Fibroblast of mammary gland (primary cell): Measurements from ENCODE around the gene IRF2BP1.

ENCODE experiments used
- DNase-seq: peaks from one replicate; pipeline ENCODE4 v3.0.0-alpha.2; 2010; ENCODE audit warnings: low read depth
- H3K4me3 ChIP-seq: 2 replicates; pipeline ENCODE4 v1.5.1; 2011; ENCODE audit warnings: low read depth, mild to moderate bottlenecking, low read length, moderate library complexity; ENCODE audit not compliant: control insufficient read depth
- TF ChIP-seq, protein P1 (sequence below): conservative IDR thresholded peaks from 2 replicates; pipeline ENCODE4 v1.5.1; 2011; ENCODE audit warnings: low read depth, low read length, inconsistent platforms; ENCODE audit not compliant: control insufficient read depth, insufficient read depth

Gene IRF2BP1

DNA sequence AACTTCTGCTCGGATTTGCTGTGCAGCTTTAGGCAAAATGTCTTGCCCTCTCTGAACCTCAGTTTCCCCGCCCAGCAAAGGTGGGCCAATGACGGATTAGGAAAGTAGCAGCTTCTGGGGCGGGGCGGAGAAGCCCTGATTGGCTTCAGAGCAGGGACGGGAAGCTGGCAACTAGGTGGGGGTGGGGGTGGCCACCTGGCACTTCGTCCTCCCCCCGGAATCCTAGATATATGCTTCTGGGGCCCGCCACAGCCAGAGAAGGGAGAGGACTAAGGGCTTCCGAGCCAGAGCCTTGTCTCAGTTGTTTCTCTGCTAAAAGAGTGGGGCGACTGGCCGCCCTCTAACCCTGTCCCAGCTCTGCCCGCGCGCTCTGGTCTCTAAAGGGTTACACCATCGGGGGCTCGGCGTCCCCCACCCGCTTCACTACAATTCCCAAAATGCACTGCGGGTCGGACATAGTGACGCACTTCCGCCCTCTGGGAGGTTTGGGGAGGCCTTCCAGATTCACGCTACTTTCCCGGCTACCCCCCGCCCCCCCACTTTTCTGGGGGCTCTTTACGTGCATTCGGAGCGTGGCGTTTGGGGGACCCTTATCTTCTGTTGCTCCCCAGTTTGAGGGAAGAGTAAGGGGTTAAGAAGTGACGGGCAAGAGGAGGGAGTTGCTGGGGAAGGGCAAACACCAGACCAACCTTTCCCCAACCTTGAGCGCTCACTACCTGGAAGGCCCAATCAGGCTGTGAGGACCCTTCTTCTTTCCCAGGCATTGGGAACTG lies 672 bp upstream of the IRF2BP1 start:
- TF ChIP-seq, protein P1, sequence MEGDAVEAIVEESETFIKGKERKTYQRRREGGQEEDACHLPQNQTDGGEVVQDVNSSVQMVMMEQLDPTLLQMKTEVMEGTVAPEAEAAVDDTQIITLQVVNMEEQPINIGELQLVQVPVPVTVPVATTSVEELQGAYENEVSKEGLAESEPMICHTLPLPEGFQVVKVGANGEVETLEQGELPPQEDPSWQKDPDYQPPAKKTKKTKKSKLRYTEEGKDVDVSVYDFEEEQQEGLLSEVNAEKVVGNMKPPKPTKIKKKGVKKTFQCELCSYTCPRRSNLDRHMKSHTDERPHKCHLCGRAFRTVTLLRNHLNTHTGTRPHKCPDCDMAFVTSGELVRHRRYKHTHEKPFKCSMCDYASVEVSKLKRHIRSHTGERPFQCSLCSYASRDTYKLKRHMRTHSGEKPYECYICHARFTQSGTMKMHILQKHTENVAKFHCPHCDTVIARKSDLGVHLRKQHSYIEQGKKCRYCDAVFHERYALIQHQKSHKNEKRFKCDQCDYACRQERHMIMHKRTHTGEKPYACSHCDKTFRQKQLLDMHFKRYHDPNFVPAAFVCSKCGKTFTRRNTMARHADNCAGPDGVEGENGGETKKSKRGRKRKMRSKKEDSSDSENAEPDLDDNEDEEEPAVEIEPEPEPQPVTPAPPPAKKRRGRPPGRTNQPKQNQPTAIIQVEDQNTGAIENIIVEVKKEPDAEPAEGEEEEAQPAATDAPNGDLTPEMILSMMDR: no peak
- DNase-seq: peak; percentile 91
- peak overlapping the region; percentile 69 for H3K4me3 ChIP-seq

DNA sequence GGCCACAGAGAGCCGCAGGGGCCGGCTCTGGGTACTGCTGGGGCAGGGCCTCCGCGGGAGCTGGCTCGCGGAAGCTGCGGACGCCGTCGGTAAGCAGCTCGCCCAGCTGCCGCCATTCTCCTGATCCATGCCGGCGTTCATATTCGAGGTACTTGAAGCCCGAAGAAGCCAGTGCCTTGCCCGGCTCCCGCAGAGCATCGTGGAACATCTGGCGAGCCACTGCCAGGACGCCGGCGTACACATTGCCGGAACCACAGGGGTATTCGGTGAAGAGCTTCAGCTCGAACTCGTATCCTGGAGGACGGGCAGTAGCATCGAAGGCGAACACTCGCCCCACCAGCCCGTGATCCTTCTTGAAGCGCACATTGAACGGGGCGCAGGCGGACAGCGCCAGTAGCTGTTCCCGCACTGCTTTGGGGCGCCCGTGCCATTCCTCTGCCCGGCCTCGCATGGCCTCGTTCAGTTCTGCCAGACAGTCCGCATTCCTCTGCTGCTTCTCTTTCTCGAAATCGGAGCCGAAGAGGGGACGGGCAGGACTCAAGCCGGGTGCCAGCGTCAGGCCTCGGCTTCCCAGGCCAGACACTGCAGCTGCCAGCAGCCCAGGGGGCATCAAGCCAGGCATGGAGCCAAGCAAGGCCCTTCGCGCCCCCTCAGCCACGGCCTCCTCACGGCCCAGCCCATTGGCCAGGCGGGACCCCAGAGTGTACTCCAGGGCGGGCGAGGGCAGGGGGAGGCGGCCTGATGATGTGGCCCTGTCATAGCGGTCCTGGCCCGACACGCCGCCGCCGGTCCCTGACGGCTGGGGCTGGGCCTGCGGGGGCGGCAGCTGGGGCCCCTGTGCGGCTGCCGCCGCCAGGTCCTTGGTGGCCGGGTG lies 1.0 kb downstream of the IRF2BP1 start:
- peak overlapping the region; percentile 69 for H3K4me3 ChIP-seq
- no peak for DNase-seq
- TF ChIP-seq, protein P1: no peak

DNA sequence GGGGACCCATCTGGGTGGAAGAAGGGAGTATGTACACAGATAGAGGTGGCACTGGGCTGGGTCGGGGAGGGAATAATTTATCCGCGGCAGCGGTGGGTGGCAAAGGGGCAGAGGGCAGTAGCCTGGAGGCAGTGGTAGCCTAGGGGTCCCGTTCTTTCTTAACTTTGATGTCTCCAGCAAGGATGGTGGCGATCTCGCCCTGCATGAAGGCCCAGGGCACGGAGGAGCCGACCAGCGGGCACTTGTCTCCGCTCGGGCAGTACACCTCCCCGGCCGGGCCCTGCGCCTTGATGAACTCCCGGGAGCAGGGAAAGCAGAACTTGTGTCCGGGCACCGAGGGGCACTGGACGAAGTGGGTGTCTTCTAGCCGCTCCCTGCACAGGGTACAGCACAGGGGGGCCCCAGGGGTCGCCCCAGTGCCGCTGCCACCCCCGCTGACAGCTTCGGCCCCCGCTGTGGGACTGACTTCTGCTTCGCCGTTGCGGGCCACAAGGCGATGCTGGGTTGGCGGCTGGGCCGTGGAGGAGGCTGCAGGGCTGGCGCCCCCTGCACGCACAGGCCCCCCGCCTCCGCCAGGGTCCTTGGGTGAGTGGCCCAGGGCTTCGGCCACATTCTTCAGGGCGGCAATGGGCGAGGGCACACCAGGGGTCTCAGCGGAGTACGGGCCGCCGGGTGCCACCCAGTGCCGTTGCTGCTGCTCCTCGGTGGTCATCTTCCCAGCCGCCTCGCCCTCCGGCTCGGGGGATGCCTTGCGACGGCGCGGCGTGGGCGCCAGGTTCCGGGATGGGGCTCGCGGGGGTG lies 1.9 kb downstream of the IRF2BP1 start:
- TF ChIP-seq, protein P1: no peak
- no peak overlapping the region for H3K4me3 ChIP-seq

DNA sequence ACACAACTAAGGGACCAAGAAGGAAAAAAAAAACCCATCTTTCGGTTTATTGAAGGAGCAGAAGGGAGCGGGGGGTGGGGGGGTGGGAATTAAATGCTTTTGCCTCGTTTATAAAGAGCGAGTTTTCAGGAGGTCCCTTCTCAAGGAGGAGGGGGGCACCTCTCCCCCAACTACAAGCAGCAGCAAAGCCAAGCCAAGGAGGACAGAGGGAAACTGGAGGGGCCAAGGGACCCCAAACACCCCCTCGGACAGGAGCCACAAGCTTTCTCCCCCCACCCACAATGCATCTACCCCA lies 2.4 kb downstream of the IRF2BP1 start:
- TF ChIP-seq, protein P1: no peak
- no peak overlapping the region for H3K4me3 ChIP-seq
- no peak for DNase-seq

More for the DNA sequence above, 1.9 kb downstream of the IRF2BP1 start:
- no peak for DNase-seq

DNA sequence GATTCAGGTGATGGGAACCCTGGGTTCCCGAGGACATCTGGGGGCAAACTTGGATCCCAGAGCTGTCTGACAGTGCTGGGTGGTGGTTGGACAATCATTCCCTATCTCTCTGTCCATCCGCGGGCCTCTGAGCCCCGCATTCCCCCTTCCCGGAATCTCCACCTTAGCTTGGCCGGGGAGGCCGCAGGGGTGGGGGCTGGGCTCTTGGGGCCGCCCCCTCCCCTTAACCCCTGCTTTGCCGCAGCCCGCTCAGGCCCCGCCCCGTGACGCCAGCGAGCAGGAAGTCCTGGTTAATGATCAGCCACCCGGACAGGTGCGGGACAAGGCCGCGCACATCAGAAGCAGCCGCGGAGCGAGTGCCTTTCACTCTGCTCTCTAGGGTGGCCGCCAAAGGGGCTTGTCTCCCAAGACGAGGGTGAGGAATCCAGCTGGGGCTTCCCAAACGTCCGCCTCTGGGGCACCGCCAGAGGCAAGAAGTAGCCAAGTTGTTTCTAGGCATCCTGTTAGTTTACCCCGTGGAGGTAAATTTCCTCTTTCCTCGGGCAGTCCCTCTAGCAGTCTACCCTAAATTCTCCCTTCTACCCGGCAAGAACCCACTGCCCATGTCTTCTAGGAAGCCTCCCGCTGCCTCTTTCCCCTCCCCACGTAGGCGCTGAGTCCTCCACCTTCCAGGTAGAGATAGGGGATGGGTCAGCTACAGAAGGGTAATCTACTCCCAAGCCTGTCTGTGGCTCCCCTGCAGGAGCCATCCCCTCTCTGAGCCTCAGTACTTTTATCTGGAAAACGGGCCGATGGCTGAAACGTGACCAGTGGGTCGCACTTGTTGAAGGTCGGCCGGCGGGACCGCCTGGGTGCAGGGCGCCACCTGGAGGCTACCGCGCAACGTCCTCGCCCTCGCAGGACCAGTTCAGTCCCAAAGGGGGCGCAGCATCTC lies 3.0 kb downstream of the IRF2BP1 start:
- H3K4me3 ChIP-seq: no peak overlapping the region
- TF ChIP-seq, protein P1: peak; percentile 99
- DNase-seq: peak; percentile 86
